Adipocyte (in vitro differentiated cells): ENCODE data around the gene MET.

ENCODE experiments used
- DNase-seq: peaks from one replicate; pipeline ENCODE4 v3.0.0-alpha.2; 2015; ENCODE audit warnings: low read depth
- H3K27me3 ChIP-seq: replicated peaks from 2 replicates; pipeline ENCODE4 v1.7.0; 2013; ENCODE audit warnings: mild to moderate bottlenecking, low read length, moderate library complexity; ENCODE audit not compliant: control insufficient read depth, insufficient read depth
- H3K36me3 ChIP-seq: 2 replicates; pipeline ENCODE4 v1.7.0; 2013; ENCODE audit warnings: low read length, mild to moderate bottlenecking, moderate library complexity; ENCODE audit not compliant: control insufficient read depth, insufficient read depth, severe bottlenecking
- H3K4me1 ChIP-seq: 2 replicates; pipeline ENCODE4 v1.7.0; 2013; ENCODE audit warnings: mild to moderate bottlenecking, low read length, moderate library complexity; ENCODE audit not compliant: control insufficient read depth, insufficient read depth
- H3K4me3 ChIP-seq: 2 replicates; pipeline ENCODE4 v1.7.0; 2013; ENCODE audit warnings: mild to moderate bottlenecking, low read length, moderate library complexity
- H3K9ac ChIP-seq: 2 replicates; pipeline ENCODE4 v1.7.0; 2013; ENCODE audit warnings: mild to moderate bottlenecking, low read length, moderate library complexity
- H3K9me3 ChIP-seq: 2 replicates; pipeline ENCODE4 v1.7.0; 2013; ENCODE audit warnings: mild to moderate bottlenecking, low read length, moderate library complexity; ENCODE audit not compliant: control insufficient read depth

MET gene

DNA sequence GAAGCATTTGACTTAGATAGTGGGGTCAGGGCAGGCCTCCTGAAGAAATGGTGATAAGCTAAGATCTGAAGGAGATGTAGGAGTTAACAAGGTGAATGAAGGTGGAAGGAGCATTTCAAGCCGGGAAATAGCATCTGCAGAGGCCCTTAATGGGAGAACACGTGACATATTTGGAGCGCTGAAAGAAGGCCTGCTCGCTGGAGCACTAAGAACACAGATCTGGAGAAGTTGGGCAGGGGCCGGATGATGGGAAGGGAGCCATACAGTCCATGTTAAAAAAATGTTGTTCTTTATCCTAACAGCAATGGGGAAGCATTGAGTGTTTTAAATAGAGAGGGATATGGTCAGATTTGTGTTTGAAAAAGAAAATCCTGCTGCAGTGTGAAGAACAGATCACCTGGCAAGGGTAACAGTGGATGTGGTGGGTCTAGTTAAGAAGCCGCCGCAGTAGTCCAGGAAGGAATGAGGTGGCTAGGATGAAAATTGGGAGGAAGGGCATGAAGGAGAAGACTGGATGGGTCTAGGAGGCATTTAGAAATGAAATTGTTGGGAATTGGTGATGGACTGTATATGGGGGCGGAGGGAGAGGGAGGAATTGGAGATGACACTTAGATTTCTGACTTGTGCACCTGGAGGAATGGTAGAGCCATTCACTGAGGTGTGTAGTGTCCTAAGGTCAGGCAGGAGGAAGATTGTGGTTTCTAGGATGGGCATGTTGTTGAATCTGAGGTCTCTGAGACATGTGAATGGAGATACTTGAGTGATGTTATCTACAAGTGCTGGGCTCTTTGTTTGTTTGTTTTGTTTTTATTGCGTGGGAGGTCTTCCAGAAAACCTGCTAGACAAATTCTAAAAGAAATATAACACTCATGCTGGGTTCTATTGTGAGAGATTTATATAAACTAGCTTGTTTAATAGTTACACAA is 58.4 kb downstream of the MET start:
- H3K9me3 ChIP-seq, result no peaks in the 10 kb centered on the region
- peaks cover 17% of the 10 kb centered on the region for H3K4me1 ChIP-seq
- H3K4me3 ChIP-seq, result no peak overlapping the region
- DNase-seq, result no peak
- no peaks in the 10 kb centered on the region for H3K36me3 ChIP-seq
- H3K27me3 ChIP-seq, result no peaks in the 10 kb centered on the region
- no peak overlapping the region for H3K9ac ChIP-seq

GRCh38 chr7:116731023-116731395 is 59.0 kb downstream of the MET start:
- H3K27me3 ChIP-seq, result no peaks in the 10 kb centered on the region
- no peaks in the 10 kb centered on the region for H3K36me3 ChIP-seq
- no peak overlapping the region for H3K9ac ChIP-seq
- no peak for DNase-seq
- no peak overlapping the region for H3K4me3 ChIP-seq
- H3K9me3 ChIP-seq, result no peaks in the 10 kb centered on the region
- H3K4me1 ChIP-seq, result peaks cover 17% of the 10 kb centered on the region

- H3K27me3 ChIP-seq, result no peaks in the 10 kb centered on the region
- DNase-seq, result no peak
- H3K4me1 ChIP-seq, result peaks cover 16% of the 10 kb centered on the region
- no peaks in the 10 kb centered on the region for H3K9me3 ChIP-seq
- H3K36me3 ChIP-seq, result no peaks in the 10 kb centered on the region
- H3K9ac ChIP-seq, result no peak overlapping the region
- no peak overlapping the region for H3K4me3 ChIP-seq
These were observed 59.7 kb downstream of the MET start for GRCh38 chr7:116731445-116732335.

DNA sequence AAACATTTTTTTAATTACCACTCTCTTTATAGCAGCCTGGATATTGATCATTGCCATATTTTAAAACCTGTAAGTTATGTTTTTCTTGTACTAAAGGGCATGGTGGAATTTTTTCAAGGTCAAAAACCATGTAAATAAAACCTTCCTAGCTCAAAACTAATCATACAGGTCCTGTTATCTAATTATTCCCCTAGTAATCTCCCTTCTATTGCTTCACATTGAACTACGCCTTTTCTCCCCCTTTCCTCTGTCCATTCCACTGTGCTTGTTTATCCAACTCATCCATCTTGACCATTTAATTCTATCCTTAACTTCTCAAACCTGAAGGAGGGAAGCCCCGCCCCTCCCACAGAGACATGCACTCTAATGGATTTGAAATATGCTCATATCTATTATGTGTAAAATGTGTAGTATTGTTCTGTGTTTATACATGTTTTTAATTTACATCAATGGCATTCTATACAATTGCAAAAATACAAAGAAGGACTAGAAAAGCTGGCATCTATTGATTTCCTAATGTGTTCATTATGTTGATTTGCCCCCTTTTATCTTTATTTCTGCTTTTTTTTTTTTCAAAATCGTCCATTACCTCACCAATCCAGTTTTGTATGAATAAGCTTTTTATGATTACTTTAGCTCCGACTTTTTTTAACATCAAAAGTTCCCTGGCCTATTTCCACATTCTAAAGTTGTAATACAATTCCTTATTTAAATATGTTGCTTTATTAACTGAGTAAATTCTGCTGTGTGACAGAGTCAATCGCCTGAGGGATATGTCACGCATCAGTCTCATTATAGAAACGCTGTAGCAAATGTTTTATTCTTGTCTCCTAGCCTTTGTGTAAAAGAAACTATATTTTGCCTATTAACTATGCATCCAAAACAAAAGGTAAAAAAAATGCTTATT is 61.0 kb downstream of the MET start:
- no peak overlapping the region for H3K4me3 ChIP-seq

DNA sequence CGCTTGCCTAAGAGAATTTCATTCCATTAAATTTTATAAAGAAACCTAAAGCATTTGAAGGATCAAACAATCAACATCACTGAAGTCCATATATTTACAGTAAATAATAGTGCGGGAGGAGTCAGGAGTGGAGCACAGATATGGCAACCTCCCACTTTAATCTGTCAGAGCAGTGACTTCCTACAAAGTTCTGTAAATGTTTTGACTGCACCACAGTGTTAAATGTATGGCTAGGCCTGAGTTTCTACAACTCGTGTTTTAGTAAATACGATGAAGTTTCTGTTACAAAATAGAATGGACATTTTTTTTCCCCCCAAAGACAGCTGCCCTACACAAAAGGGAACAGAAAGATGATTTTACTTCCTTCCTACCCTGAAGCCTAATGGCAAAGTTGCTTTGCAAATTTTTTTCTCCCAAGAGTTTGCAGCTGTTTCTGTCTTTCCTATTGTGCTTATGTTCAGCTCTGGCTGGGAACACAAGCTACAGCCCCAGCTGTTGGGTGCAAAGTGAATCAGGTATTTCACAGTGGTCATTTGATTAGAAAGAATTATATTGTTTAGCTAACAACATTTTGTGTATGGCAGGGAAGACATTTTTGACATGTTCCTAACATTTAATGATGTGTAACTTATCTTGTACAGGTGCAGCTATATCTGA is 62.1 kb downstream of the MET start:
- Histone ChIP-seq H3K36me3 (no peaks in the 10 kb centered on the region), H3K4me3 (no peak overlapping the region), H3K9ac (no peak overlapping the region), H3K27me3 (no peaks in the 10 kb centered on the region), H3K4me1 (peaks cover 24% of the 10 kb centered on the region), H3K9me3 (no peaks in the 10 kb centered on the region)
- DNase-seq, result no peak

More for the DNA sequence above, 61.0 kb downstream of the MET start:
- H3K9ac ChIP-seq, result no peak overlapping the region
- H3K27me3 ChIP-seq, result no peaks in the 10 kb centered on the region
- H3K4me1 ChIP-seq, result peaks cover 16% of the 10 kb centered on the region
- no peaks in the 10 kb centered on the region for H3K36me3 ChIP-seq
- no peaks in the 10 kb centered on the region for H3K9me3 ChIP-seq
- DNase-seq, result no peak

DNA sequence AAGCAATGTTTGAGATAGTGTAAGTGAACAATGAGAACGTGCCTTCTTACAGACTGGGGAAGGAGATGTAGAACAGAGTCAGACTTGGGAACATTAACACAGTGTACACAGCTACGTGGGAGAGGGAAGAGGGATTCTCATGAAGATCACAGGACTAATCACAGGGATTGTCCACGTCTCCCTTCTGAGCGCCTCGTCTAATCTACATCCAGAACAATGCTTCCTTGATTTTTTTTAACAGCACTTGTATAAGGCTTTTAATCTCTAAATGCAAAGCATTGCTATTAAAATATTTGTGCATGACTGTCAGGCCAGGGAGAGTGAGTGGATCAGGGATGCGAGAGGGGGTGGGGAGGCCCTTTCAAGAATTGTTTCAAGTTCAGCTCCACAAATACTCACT is 62.7 kb downstream of the MET start:
- H3K36me3 ChIP-seq, result no peaks in the 10 kb centered on the region
- no peak for DNase-seq
- no peak overlapping the region for H3K4me3 ChIP-seq
- H3K27me3 ChIP-seq, result no peaks in the 10 kb centered on the region
- peaks cover 24% of the 10 kb centered on the region for H3K4me1 ChIP-seq
- H3K9ac ChIP-seq, result no peak overlapping the region
- no peaks in the 10 kb centered on the region for H3K9me3 ChIP-seq

DNA sequence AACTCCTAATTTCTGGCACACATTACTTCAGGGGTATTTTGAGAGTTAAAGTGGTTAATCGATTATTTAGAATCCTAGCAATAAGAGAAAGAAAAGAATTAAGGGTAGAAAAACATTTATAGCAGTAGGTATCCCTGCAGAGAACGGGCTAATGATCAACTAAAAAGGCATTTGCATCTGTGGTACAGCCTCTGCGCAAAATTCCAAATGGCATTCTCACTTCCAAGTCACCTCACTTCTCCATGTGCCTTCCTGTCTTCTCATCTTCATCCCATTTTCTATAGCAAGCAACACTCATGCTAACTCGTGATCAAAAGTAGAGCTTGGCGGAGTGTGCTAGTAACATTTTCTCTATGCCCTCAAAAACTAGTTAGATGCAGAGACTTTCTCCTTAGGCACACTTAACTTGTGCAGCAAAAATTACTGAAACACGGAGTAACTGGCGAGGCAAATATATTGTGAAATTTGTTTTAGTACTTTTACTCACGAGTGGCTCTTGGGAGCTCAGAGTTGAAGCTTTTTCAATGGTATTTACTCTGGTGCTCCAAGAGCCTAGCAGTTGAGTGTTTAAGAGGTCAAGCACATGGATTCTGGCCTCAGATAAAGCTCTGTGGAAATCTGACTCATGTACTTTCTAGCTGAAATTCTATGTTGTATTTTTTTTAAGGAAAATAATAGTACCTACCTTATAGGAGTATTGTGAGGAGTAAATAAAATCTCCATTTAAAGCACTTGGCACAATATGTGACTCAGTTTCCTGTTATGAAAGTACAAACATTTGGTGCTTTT is 65.1 kb downstream of the MET start:
- H3K27me3 ChIP-seq, result no peaks in the 10 kb centered on the region
- H3K9me3 ChIP-seq, result no peaks in the 10 kb centered on the region
- H3K36me3 ChIP-seq, result no peaks in the 10 kb centered on the region
- H3K4me3 ChIP-seq, result peak overlapping the region; percentile 54
- peaks cover 44% of the 10 kb centered on the region for H3K4me1 ChIP-seq
- peak; percentile 28 for DNase-seq
- H3K9ac ChIP-seq, result no peak overlapping the region

DNA sequence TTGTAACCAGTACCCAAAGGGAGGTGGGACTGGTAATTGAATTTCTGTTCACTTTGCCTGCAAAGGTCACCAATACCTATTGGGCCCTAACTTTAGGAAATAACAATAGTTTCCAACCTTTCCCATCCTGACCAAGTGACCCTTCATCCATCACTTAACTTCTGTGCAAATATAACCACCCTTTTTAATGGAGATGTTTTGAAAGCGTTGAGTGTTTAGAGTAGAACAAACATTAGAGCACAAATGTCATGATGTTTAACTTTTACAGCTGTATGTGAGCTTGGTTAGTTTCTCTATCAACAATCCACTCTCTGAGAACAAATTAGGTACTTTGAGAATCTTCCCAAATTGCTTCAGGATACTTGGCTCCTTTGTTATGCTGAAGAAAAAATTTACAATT is 66.4 kb downstream of the MET start:
- peaks cover 45% of the 10 kb centered on the region for H3K4me1 ChIP-seq
- no peak overlapping the region for H3K4me3 ChIP-seq
- H3K9ac ChIP-seq, result no peak overlapping the region
- no peak for DNase-seq
- no peaks in the 10 kb centered on the region for H3K27me3 ChIP-seq
- no peaks in the 10 kb centered on the region for H3K36me3 ChIP-seq
- no peaks in the 10 kb centered on the region for H3K9me3 ChIP-seq

DNA sequence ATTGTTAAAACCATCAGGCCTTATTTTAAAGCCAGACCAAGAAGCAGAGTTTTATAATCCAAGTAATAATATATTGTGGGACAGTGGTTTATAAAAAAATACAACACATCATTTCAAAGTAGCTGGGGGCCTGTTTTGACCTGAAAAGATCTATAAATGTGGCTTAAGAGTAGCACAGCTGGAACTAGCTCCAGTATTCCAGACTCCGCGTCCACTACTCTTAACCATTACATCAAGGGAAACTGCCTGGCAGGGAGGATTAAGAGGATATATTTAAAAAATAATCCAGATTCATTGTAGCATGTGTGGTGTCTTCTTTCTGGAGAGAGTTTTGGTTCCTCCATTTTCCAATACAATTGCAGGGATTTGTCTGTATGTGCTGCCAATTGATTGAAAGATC is 67.3 kb downstream of the MET start:
- DNase-seq, result no peak
- Histone ChIP-seq H3K27me3 (no peaks in the 10 kb centered on the region), H3K9me3 (no peaks in the 10 kb centered on the region), H3K9ac (no peak overlapping the region), H3K4me3 (no peak overlapping the region), H3K36me3 (no peaks in the 10 kb centered on the region), H3K4me1 (peaks cover 45% of the 10 kb centered on the region)

DNA sequence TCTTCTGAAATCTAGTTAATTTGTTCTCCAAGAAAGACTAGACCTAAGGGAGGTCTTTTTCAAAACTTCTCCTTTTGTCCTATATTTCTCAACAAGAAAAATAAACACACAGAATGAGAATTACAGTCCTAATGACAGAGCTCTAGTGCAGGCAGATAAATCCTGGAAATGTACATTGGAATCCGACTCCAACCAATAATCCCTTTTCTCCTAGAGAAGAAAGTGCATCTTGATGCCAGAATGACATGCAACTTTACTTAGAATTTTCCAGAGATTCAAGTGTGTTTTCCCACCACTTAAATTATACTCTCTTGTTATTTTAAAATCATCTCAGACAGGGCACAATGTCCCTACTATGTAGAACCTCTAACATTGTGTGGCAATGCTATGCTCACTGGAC is 68.2 kb downstream of the MET start:
- Histone ChIP-seq H3K27me3 (no peaks in the 10 kb centered on the region), H3K9ac (no peak overlapping the region), H3K36me3 (no peaks in the 10 kb centered on the region), H3K9me3 (no peaks in the 10 kb centered on the region), H3K4me3 (no peak overlapping the region), H3K4me1 (peaks cover 45% of the 10 kb centered on the region)
- DNase-seq, result peak; percentile 31
